Uterus (tissue), 2 donors: Measurements from ENCODE around the gene HYDIN.
"Not testable (repeated sequence)": the region's sequence is repeated elsewhere in the genome, so short reads cannot be mapped to it uniquely, and the experiment has no call there.

Experiments used
- CTCF ChIP-seq, 4 experiments: fragments of 200-600 bp in 2 of 4; fragments of 450-650 bp in 2 of 4; sonication (generic) in 2 of 4; IDR thresholded peaks; one replicate each; pipeline ENCODE4 v1.5.1; 2016 to 2019; ENCODE audit warnings: antibody characterized with exemption in 4 of 4, mild to moderate bottlenecking in 2 of 4, moderate library complexity in 1 of 4
- POLR2A ChIP-seq, 2 donors: fragments of 450-650 bp; IDR thresholded peaks; one replicate each; pipeline ENCODE4 v1.6.1; 2016; ENCODE audit warnings: antibody characterized with exemption in 2 of 2, mild to moderate bottlenecking in 1 of 2, moderate library complexity in 1 of 2

- TF ChIP-seq CTCF, POLR2A (IDR thresholded peaks at IDR 0.05): not testable (repeated sequence)
These were observed 215.1 kb downstream of the HYDIN start for GRCh38 chr16:71015419-71015818.
